GM19238 (cell line): ENCODE data around the gene TBL1X.
"Not testable (repeated sequence)": the region's sequence is repeated elsewhere in the genome, so short reads cannot be mapped to it uniquely, and the experiment has no call there.

ENCODE experiments used
- DNase-seq: peaks from one replicate; pipeline ENCODE4 v3.0.0; 2011; ENCODE audit warnings: low spot score; ENCODE audit not compliant: insufficient read length

The TBL1X gene

GRCh38 chrX:9757366-9757765 is 292.5 kb downstream of the TBL1X start:
- no peak for DNase-seq

DNA sequence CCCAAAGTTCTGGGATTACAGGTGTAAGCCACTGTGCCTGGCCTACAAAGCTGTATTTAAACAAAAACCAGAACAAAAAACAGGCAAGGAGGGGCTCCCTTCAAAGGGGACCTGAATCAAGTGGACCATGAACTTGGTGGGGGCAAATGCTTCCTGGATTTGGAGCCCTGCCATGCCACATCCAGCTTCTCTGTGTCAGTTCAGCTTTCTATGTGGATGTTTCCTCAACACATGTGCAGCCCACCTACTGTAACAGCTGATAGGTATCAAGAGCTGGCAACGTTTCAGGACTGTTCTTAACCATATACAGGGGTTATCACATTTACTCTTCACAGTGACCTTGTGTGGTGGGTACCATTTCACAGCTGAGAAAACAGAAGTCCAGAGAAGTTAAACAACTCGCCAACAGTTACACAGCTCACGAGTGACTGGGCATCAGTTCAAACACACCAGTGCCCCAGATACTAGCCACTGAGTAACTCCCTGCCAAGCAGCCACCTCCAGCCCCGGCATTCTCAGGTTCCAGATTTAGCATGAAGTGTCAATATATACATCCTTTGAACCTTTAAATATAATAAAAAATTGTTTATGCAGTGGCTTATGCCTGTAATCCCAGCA is 293.3 kb downstream of the TBL1X start:
- no peak for DNase-seq

- DNase-seq, result no peak
Measured at GRCh38 chrX:9759337-9759736, 294.5 kb downstream of the TBL1X start.

- DNase-seq, result no peak
Measured at GRCh38 chrX:9765072-9765736, 300.3 kb downstream of the TBL1X start.

- no peak for DNase-seq
Measured at GRCh38 chrX:9765737-9766097, 300.9 kb downstream of the TBL1X start, which contains the start of gene GPR143. Gene GPR143, minus strand, starts transcription at chrX:9765847. Its CDS starts 30 bp downstream, at chrX:9765817.

DNA sequence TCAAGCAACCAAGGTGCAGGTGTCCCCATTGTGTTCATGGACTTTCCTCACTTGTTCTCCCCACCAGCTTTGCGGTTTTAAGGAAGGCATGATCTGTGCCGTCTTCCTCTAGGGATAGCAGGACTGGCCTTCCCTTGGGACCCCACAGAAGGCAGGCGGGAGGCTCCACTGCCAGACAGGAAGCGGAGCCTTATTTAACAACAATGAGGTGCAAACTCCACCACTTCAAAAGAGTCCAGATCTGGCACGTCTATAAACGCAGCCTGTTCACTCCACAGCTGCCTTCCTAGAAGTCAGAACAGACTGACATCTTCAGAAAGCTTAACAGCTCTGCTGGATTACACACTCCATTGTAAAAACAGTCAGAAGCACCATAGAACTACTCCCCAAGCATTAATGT is 302.5 kb downstream of the TBL1X start:
- DNase-seq, result no peak

DNA sequence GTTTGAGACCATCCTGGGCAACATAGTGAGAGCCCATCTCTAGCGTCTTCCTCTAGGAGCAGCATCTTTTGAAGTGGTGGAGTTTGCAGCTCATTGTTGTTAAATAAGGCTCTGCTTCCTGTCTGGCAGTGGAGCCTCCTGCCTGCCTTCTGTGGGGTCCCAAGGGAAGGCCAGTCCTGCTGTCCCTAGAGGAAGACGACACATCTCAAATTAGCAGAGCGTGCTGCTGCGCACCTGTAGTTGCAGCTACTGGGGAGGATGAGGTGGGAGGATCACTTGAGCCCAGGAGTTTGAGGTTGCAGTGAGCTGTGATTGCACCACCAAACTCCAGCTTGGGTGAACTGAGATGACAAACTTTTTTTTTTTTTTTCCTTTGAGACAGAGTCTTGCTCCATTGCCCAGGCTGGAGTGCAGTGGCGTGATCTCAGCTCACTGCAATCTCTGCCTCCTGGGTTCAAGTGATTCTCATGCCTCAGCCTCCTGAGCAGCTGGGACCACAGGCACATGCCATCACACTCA is 303.5 kb downstream of the TBL1X start:
- DNase-seq, result not testable (repeated sequence)

DNA sequence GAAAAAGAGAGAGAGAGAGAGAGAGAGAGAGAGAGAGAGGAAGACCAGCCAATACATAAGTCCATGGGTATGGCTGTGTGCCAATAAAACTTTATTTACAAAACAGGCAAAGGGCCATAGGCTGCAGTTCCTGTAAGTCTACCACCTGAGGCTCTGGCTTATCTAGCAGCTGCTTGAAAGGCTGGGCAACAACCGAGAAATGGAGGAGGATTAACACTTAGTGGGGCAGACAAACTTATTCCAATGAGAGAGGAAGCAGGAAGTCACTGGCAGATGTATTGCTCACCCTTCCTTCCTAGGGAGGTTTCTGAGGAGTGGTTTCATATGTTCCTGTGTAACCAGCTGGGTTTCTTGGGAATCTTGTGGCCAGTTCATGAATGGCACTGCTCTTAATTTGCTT is 305.5 kb downstream of the TBL1X start:
- DNase-seq, result no peak

DNA sequence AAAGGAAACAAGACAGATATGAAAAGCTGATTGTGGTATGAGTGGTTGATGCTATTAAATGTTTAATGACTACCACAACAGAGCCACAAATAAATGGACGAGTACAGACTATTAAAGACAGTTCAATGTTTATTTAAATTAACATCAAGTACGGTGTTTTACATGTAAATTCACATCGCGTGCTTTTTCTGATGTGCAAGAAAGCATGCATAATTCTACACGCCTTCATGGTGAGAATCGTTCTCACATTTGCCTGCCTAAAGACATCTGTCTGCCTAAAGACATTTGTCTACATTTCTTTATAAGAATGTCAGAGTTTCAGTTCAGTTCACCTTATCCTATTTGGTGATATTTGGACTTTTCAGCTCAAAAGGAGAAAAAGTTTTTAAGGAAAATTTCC is 308.1 kb downstream of the TBL1X start:
- no peak for DNase-seq

DNA sequence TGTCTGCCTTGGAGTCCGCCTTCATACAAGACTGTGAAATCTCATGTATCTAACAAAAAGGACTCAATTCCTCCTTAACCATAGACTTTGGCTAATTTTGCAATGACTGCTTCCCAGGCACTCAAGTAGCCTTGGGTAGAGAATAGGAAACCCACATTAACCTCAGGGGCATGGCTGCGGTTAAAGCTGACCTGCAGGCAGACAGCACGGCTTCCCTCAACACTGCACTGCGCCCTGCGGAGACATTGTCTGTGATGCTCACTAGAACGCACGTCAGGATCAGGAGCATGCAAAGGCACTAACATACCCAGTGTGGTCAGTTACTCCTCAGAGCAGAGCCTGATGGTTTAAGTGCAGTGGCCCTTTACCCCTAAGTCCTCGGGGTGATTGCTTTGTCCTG is 311.1 kb downstream of the TBL1X start:
- DNase-seq, result no peak

GRCh38 chrX:9781941-9782340 is 317.1 kb downstream of the TBL1X start:
- DNase-seq, result no peak

GRCh38 chrX:9784332-9784731 is 319.5 kb downstream of the TBL1X start:
- no peak for DNase-seq

GRCh38 chrX:9785254-9785943 is 320.5 kb downstream of the TBL1X start:
- no peak for DNase-seq

GRCh38 chrX:9785944-9786797 is 321.3 kb downstream of the TBL1X start, which contains the start of gene SHROOM2:
Gene SHROOM2, plus strand, starts transcription at chrX:9786429. Its CDS starts 117 bp downstream, at chrX:9786546.
- no peak for DNase-seq

- DNase-seq, result no peak
Measured at GRCh38 chrX:9786798-9787635, 322.2 kb downstream of the TBL1X start.

- DNase-seq, result no peak
Measured at GRCh38 chrX:9788911-9789310, 324.1 kb downstream of the TBL1X start.

DNA sequence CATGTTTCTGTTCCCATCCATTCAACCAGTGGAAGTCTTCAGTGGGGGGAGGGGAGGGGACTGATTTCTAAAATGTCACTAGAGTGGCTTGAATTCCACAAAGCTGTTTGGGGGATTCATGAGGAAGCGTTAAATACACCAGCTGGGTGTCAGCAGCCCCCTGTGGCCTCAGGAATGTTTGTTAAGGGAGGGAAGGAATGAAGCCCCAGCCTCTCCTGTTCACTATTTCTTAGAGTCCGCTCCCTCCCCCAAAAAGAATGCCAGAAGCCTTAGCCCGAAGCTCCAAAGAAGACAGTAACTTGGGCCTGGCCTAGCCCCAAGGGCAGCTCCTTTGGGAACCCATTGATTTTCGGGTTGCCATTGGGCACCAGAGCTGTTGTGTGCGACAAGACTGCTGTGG is 324.7 kb downstream of the TBL1X start:
- DNase-seq, result no peak
